A549 (cell line): ENCODE measurements around the gene KRT7. TPM values are rescaled to one million over a fixed set of nuclear protein-coding genes. Genes with fewer than 3 reads are reported as not detected.

Source experiments
- ATAC-seq, 2 experiments: fragments of 200-7000 bp in 1 of 2; fragments of >200 bp in 1 of 2; cut with Nextera tagmentation in 1 of 2; cut with Tn5 transposase in 1 of 2; 3 replicates each; pipeline versions ENCODE4 v1.8.0 to v1.9.1; 2018 to 2020; ENCODE audit warnings: mild to moderate bottlenecking in 1 of 2, moderate library complexity in 1 of 2
- CTCF ChIA-PET: fragments of 300-600 bp; sonication (Branson Sonifier 250); formaldehyde crosslinking; extraction: SDS; loops from one replicate; lab custom pipeline; 2021; ENCODE audit warnings: antibody characterized with exemption, inconsistent platforms; lab: Yijun Ruan, JAX
- POLR2A ChIA-PET: fragments of 350-600 bp; formaldehyde crosslinking; extraction: SDS; loops from one replicate; lab custom pipeline; 2021; ENCODE audit warnings: antibody characterized with exemption, inconsistent platforms; lab: Yijun Ruan, JAX
- DNase-seq, 2 experiments: peaks; one replicate each; pipeline versions ENCODE4 v3.0.0 to v3.0.0-alpha.2; 2011 to 2016; ENCODE audit warnings: low read depth in 1 of 2, low spot score in 1 of 2
- FAIRE-seq: peaks from 2 replicates; lab custom pipeline; 2011; peaks lifted over from hg19 to GRCh38; lab: Jason Lieb, UNC
- H3K27ac ChIP-seq, 2 experiments: fragments of >200 bp; sonication (Bioruptor Twin); formaldehyde crosslinking; 3 replicates each; pipeline ENCODE4 v1.5.1; 2016 to 2017
- H3K4me1 ChIP-seq: fragments of >200 bp; sonication (Bioruptor Twin); formaldehyde crosslinking; 3 replicates; pipeline ENCODE4 v1.6.1; 2016
- H3K4me2 ChIP-seq: fragments of >200 bp; sonication (Bioruptor Twin); formaldehyde crosslinking; 3 replicates; pipeline ENCODE4 v1.6.1; 2016
- H3K4me3 ChIP-seq: fragments of >200 bp; sonication (Bioruptor Twin); formaldehyde crosslinking; 3 replicates; pipeline ENCODE4 v1.5.1; 2016
- H3K9me3 ChIP-seq: fragments of >200 bp; sonication (Bioruptor Twin); formaldehyde crosslinking; 3 replicates; pipeline ENCODE4 v1.6.1; 2016
- BHLHE40 ChIP-seq: IDR thresholded peaks from 2 replicates; pipeline ENCODE4 v1.6.1; 2012; ENCODE audit warnings: low read depth, low read length, inconsistent platforms
- CBX8 ChIP-seq: fragments of 200-600 bp; sonication (generic); IDR thresholded peaks from 2 replicates; pipeline ENCODE4 v1.6.1; 2016
- CHD4 ChIP-seq: fragments of 200-600 bp; sonication (generic); IDR thresholded peaks from 2 replicates; pipeline ENCODE4 v1.6.1; 2016; ENCODE audit warnings: antibody characterized with exemption, mild to moderate bottlenecking, borderline replicate concordance
- EHMT2 ChIP-seq: fragments of 200-600 bp; sonication (generic); IDR thresholded peaks from 2 replicates; pipeline ENCODE4 v1.6.1; 2016; ENCODE audit warnings: antibody characterized with exemption, low read depth, mild to moderate bottlenecking, moderate library complexity
- ELK1 ChIP-seq: fragments of 150-350 bp; IDR thresholded peaks from 2 replicates; pipeline ENCODE4 v1.6.1; 2014; ENCODE audit warnings: low read depth, mild to moderate bottlenecking, low read length
- ESRRA ChIP-seq: fragments of 150-350 bp; IDR thresholded peaks from 2 replicates; pipeline ENCODE4 v1.6.1; 2014; ENCODE audit warnings: mild to moderate bottlenecking, low read length, borderline replicate concordance
- FOSL2 ChIP-seq, 2 experiments: fragments of 450-650 bp in 1 of 2; fragments of >200 bp in 1 of 2; sonication (Bioruptor Twin) in 1 of 2; formaldehyde crosslinking; IDR thresholded peaks; 2 replicates each; pipeline versions ENCODE4 v1.5.0 to v1.6.1; 2016 to 2020; ENCODE audit warnings: mild to moderate bottlenecking in 1 of 2, moderate library complexity in 1 of 2
- JUN ChIP-seq, 2 experiments: fragments of >200 bp; sonication (Bioruptor Twin); formaldehyde crosslinking; IDR thresholded peaks; 2 replicates in 1 of 2; 3 replicates in 1 of 2; pipeline ENCODE4 v1.6.1; 2016 to 2017
- KDM1A ChIP-seq: fragments of 200-600 bp; sonication (generic); IDR thresholded peaks from 2 replicates; pipeline ENCODE4 v1.6.1; 2016; ENCODE audit warnings: low read depth, mild to moderate bottlenecking
- NFE2L2 ChIP-seq: fragments of 150-350 bp; conservative IDR thresholded peaks from 2 replicates; pipeline ENCODE4 v1.6.1; 2014; ENCODE audit warnings: low read length
- NPAS2 ChIP-seq: fragments of 250-450 bp; sonication (Bioruptor Pico); IDR thresholded peaks from 2 replicates; pipeline ENCODE4 v1.8.0; 2022; ENCODE audit warnings: mild to moderate bottlenecking, moderate library complexity, borderline replicate concordance
- PHF8 ChIP-seq: fragments of 200-600 bp; sonication (generic); IDR thresholded peaks from 2 replicates; pipeline ENCODE4 v1.6.1; 2016; ENCODE audit warnings: low read depth, mild to moderate bottlenecking, antibody characterized with exemption, moderate library complexity, borderline replicate concordance
- POLR2A ChIP-seq: IDR thresholded peaks from 2 replicates; pipeline ENCODE4 v1.6.1; 2012; ENCODE audit warnings: mild to moderate bottlenecking, low read length
- POLR2AphosphoS2 ChIP-seq: conservative IDR thresholded peaks from 2 replicates; pipeline ENCODE4 v1.6.1; 2012; ENCODE audit warnings: low read length, improper control_type of control experiment, inconsistent platforms
- RAD21 ChIP-seq, 2 experiments: fragments of >200 bp in 1 of 2; sonication (Bioruptor Twin) in 1 of 2; formaldehyde crosslinking in 1 of 2; IDR thresholded peaks in 1 of 2; conservative IDR thresholded peaks in 1 of 2; 2 replicates in 1 of 2; 3 replicates in 1 of 2; pipeline ENCODE4 v1.6.1; 2012 to 2018; ENCODE audit warnings: inconsistent platforms in 1 of 2
- ZC3H11A ChIP-seq: fragments of 450-650 bp; IDR thresholded peaks from 2 replicates; pipeline ENCODE4 v1.6.1; 2014; ENCODE audit warnings: antibody characterized with exemption, mild to moderate bottlenecking
- ZSCAN20 ChIP-seq: fragments of 250-450 bp; sonication (Bioruptor Pico); IDR thresholded peaks from 2 replicates; pipeline ENCODE4 v1.8.0; 2022; ENCODE audit warnings: mild to moderate bottlenecking, moderate library complexity
- WGBS: methylation state at CpG from one replicate; pipeline ENCODE4 v1.1.6; 2017; ENCODE audit errors: missing lambda C conversion rate; 5-methylcytosine and 5-hydroxymethylcytosine counted together
- polyA plus RNA-seq, 4 experiments: library from polyadenylated mRNA; depleted of rRNA in 3 of 4; stranded (reverse); fragments of >200 nt; fragmentation: RNase III in 1 of 4; extraction: RNeasy Plus Mini Kit Qiagen cat#74134 plus additional on column Dnase treatment in 1 of 4; gene quantifications; 2 replicates in 3 of 4; 3 replicates in 1 of 4; pipeline ENCODE4 v1.2.3, GENCODE V29; 2011 to 2017
- TF ChIP-seq, protein P1 (sequence below): fragments of 200-600 bp; sonication (generic); IDR thresholded peaks from 2 replicates; pipeline ENCODE4 v1.6.1; 2016; ENCODE audit warnings: antibody characterized with exemption, mild to moderate bottlenecking, moderate library complexity
- TF ChIP-seq, protein P2 (sequence below): IDR thresholded peaks from 2 replicates; pipeline ENCODE4 v1.6.1; 2012; ENCODE audit warnings: low read depth, borderline replicate concordance
- TF ChIP-seq, protein P3 (sequence below): fragments of 250-450 bp; sonication (Bioruptor Pico); IDR thresholded peaks from 2 replicates; pipeline ENCODE4 v1.5.0; 2021; ENCODE audit warnings: mild to moderate bottlenecking, moderate library complexity, borderline replicate concordance

The KRT7 gene
- polyA plus RNA-seq, 2 of the 4 experiments (the other 2 are of a cell fraction), result 2,623 to 3,055 TPM

DNA sequence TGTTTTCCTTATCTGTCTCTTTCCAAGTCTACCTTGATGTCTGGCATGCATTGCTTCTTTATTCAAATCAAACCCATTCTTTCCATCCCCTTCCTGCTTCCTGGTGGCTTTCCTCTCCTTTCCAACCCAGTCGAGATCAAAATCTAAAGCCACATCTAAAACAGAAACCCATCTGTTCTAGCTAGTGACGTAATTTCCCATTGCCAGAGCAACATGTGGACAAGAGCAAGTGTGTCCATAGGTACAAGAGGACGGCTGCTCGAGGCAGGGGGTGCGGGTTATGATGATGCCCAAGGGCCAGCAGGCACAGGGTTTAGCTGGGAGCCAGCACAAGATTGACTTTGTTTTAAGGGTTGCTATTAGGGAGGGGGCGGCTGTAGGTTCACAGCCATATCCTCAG lies 48.2 kb upstream of the KRT7 start:
- TF ChIP-seq JUN (IDR thresholded peaks at IDR 0.05) (no peak), FOSL2 (IDR thresholded peaks at IDR 0.05) (no peak), FOSL2 (CRISPR knock-in tag; IDR thresholded peaks at IDR 0.05) (no peak), ESRRA (no peak), ZC3H11A (no peak), NFE2L2 (no peak), POLR2A (no peak), KDM1A (no peak), CHD4 (no peak), POLR2AphosphoS2 (no peak), ZSCAN20 (no peak), PHF8 (no peak), ELK1 (no peak), CBX8 (no peak), EHMT2 (no peak), RAD21 (conservative IDR thresholded peaks at IDR 0.05 in 1 of 2, IDR thresholded peaks at IDR 0.05 in 1 of 2) (no peak), BHLHE40 (no peak), NPAS2 (no peak)
- TF ChIP-seq, protein P1, sequence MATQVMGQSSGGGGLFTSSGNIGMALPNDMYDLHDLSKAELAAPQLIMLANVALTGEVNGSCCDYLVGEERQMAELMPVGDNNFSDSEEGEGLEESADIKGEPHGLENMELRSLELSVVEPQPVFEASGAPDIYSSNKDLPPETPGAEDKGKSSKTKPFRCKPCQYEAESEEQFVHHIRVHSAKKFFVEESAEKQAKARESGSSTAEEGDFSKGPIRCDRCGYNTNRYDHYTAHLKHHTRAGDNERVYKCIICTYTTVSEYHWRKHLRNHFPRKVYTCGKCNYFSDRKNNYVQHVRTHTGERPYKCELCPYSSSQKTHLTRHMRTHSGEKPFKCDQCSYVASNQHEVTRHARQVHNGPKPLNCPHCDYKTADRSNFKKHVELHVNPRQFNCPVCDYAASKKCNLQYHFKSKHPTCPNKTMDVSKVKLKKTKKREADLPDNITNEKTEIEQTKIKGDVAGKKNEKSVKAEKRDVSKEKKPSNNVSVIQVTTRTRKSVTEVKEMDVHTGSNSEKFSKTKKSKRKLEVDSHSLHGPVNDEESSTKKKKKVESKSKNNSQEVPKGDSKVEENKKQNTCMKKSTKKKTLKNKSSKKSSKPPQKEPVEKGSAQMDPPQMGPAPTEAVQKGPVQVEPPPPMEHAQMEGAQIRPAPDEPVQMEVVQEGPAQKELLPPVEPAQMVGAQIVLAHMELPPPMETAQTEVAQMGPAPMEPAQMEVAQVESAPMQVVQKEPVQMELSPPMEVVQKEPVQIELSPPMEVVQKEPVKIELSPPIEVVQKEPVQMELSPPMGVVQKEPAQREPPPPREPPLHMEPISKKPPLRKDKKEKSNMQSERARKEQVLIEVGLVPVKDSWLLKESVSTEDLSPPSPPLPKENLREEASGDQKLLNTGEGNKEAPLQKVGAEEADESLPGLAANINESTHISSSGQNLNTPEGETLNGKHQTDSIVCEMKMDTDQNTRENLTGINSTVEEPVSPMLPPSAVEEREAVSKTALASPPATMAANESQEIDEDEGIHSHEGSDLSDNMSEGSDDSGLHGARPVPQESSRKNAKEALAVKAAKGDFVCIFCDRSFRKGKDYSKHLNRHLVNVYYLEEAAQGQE, result no peak
- TF ChIP-seq, protein P2, sequence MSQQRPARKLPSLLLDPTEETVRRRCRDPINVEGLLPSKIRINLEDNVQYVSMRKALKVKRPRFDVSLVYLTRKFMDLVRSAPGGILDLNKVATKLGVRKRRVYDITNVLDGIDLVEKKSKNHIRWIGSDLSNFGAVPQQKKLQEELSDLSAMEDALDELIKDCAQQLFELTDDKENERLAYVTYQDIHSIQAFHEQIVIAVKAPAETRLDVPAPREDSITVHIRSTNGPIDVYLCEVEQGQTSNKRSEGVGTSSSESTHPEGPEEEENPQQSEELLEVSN, result no peak
- TF ChIP-seq, protein P3, sequence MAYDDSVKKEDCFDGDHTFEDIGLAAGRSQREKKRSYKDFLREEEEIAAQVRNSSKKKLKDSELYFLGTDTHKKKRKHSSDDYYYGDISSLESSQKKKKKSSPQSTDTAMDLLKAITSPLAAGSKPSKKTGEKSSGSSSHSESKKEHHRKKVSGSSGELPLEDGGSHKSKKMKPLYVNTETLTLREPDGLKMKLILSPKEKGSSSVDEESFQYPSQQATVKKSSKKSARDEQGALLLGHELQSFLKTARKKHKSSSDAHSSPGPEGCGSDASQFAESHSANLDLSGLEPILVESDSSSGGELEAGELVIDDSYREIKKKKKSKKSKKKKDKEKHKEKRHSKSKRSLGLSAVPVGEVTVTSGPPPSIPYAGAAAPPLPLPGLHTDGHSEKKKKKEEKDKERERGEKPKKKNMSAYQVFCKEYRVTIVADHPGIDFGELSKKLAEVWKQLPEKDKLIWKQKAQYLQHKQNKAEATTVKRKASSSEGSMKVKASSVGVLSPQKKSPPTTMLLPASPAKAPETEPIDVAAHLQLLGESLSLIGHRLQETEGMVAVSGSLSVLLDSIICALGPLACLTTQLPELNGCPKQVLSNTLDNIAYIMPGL, result no peak
- TF ChIP-seq, all 56 proteins: peak for 0
- ATAC-seq (no peak), DNase-seq (no peak), FAIRE-seq (no peak)
- no peaks in the 10 kb centered on the region for H3K9me3 ChIP-seq
- no peak overlapping the region for H3K4me2 ChIP-seq
- POLR2A ChIA-PET, result interaction anchor here (0.6 kb wide), 1 partner anchor 64 kb away, joined by 3 read pairs; no protein-coding TSS in a partner anchor
- CTCF ChIA-PET, result interaction anchor here (1.1 to 2.8 kb wide), 3 partner anchors 45 to 94 kb away, joined by 3 to 12 read pairs (median 3); no protein-coding TSS in a partner anchor
- H3K27ac ChIP-seq, result peak overlapping the region in 1 of 2 experiments; percentile 96; a peak in 2 of 6 replicates
- WGBS, result 88% methylated on average over 6 of the region's 6 CpGs
- H3K4me3 ChIP-seq, result no peak overlapping the region
- peaks cover 76% of the 10 kb centered on the region for H3K4me1 ChIP-seq
